ENCODE results near the gene APOBEC3A. TPM values are rescaled to one million over a fixed set of nuclear protein-coding genes. Genes with fewer than 3 reads are reported as not detected.

Gene APOBEC3A
- total and polyA plus RNA-seq, 2 of the 4 experiments (the other 2 are of a cell fraction), result not detected

GRCh38 chr22:39003165-39003638 lies 45.8 kb downstream of the APOBEC3A start:
- peak overlapping the region; percentile 8 for H2AK9ac ChIP-seq (replicated peaks; ENCODE audit: low read depth, low read length, poor library complexity)
- 0% methylated on average over 1 of the region's 7 CpGs; no CpG with 5 or more reads in 1 of the 2 experiments for WGBS, 2 experiments (ENCODE audit: extremely low coverage in 2 of 2, insufficient read length in 1 of 2)
- H2BK20ac ChIP-seq (ENCODE audit: low read depth, low read length), result peak overlapping the region; percentile 15; the same call in 1 of the 2 replicates
- ATAC-seq (ENCODE audit: low read depth), result peak; percentile 100
- no peak overlapping the region for H3K18ac ChIP-seq (ENCODE audit: low read depth, low read length)
- no peaks in the 10 kb centered on the region for H3K9me3 ChIP-seq (ENCODE audit: control insufficient read depth, insufficient read depth, low read length)
- H3K4me3 ChIP-seq (ENCODE audit: insufficient read depth, low read depth, low read length), result no peak overlapping the region
- peaks cover 3% of the 10 kb centered on the region for H3K4me1 ChIP-seq (ENCODE audit: control insufficient read depth, insufficient read depth, low read length)
- CTCF ChIA-PET, result interaction anchor here (0.6 to 1.6 kb wide), 13 partner anchors 22 to 859 kb away, joined by 3 to 28 read pairs (median 4); partner anchors contain the start of gene CBX6
- intact Hi-C loops (cut with micrococcal nuclease) (loop anchor here (1.0 to 10.0 kb wide), 4 partner anchors 76 to 312 kb away; partner anchors contain the start of gene RPL3), dilution Hi-C loops (cut with HindIII; ENCODE audit: low sequenced_read_pairs, unreplicated experiment) (no loop called here), in situ Hi-C loops (cut with MboI; ENCODE audit: low sequenced_read_pairs) (loop anchor here (5.0 to 10.0 kb wide), 3 partner anchors 126 to 312 kb away; partner anchors contain the start of gene RPL3)
- H2BK5ac ChIP-seq (ENCODE audit: low read depth, low read length, poor library complexity, severe bottlenecking), result no peak overlapping the region
- no peaks in the 10 kb centered on the region for H3K9me1 ChIP-seq (ENCODE audit: insufficient read depth, low read length)
- peak overlapping the region; percentile 4; the same call in 1 of the 2 replicates for H3K27ac ChIP-seq (ENCODE audit: insufficient read depth, low read length)
- peak overlapping the region; percentile 31 for H4K5ac ChIP-seq (ENCODE audit: low read depth, low read length)
- peak overlapping the region; percentile 33 to 97; a peak in 3 of 4 replicates for H4K8ac ChIP-seq (ENCODE audit: low read depth in 2 of 2, low read length in 2 of 2)
- H4K91ac ChIP-seq (ENCODE audit: insufficient read depth, low read depth, low read length), result peak overlapping the region; percentile 19; the same call in 1 of the 2 replicates
- no TSS peak for BruUV-seq (replicated peaks)
- peak overlapping the region; percentile 94 for H2AFZ ChIP-seq (replicated peaks; ENCODE audit: low read length, poor library complexity)
- no peaks in the 10 kb centered on the region for H3K36me3 ChIP-seq (ENCODE audit: control insufficient read depth, insufficient read depth, low read length)
- peaks cover 8% of the 10 kb centered on the region for H3K27me3 ChIP-seq (ENCODE audit: control insufficient read depth, insufficient read depth, low read length)
- H2BK15ac ChIP-seq (ENCODE audit: low read depth, low read length), result peak overlapping the region; percentile 69; the same call in 1 of the 3 replicates
- peak overlapping the region; percentile 5; the same call in 1 of the 2 replicates for H3K14ac ChIP-seq (replicated peaks; ENCODE audit: low read depth, low read length)
- DNase-seq, result peak; percentile 86
- no peaks in the 10 kb centered on the region for H3K79me1 ChIP-seq (ENCODE audit: low read depth in 1 of 2, low read length in 2 of 2)
- no peak overlapping the region; the same call in 1 of the 2 replicates for H2AK5ac ChIP-seq (ENCODE audit: low read depth, low read length)
- H3K4ac ChIP-seq (ENCODE audit: low read depth, low read length), result peak overlapping the region; percentile 57
- no peaks in the 10 kb centered on the region for H4K20me1 ChIP-seq (ENCODE audit: insufficient read depth, low read length)
- H3K23ac ChIP-seq (ENCODE audit: low read depth, low read length), result peak overlapping the region; percentile 47; the same call in 1 of the 2 replicates
- H2BK120ac ChIP-seq (ENCODE audit: low read depth, low read length), result peak overlapping the region; percentile 41; the same call in 1 of the 2 replicates
- POLR2A ChIA-PET (ENCODE audit: unreplicated experiment), result interaction anchor here (0.7 kb wide), 1 partner anchor 26 kb away, joined by 3 read pairs; no protein-coding TSS in a partner anchor
- 0 out of 2 replicates have a peak overlapping the region, but pooled peaks have one; percentile 2 for H3K9ac ChIP-seq (ENCODE audit: low read depth, low read length)
- peak overlapping the region; percentile 8; the same call in 1 of the 2 replicates for H3K4me2 ChIP-seq (ENCODE audit: low read depth, low read length)
- no peak overlapping the region for H3K56ac ChIP-seq (ENCODE audit: extremely low read depth, insufficient read depth, low read length)
- TF ChIP-seq POLR2A (IDR thresholded peaks at IDR 0.05; ENCODE audit: low read depth, low read length) (no peak), CTCF (conservative IDR thresholded peaks at IDR 0.05; ENCODE audit: low read depth, low read length) (peak; percentile 83), MAZ (IDR thresholded peaks at IDR 0.05; ENCODE audit: borderline replicate concordance, low read depth, low read length) (no peak; the same call in 1 of the 2 replicates), BHLHE40 (IDR thresholded peaks at IDR 0.05; ENCODE audit: low read depth, low read length) (no peak), CEBPB (IDR thresholded peaks at IDR 0.05; ENCODE audit: low read depth, low read length) (peak; percentile 69), CHD1 (IDR thresholded peaks at IDR 0.05; ENCODE audit: low read depth, low read length) (no peak), ELK1 (IDR thresholded peaks at IDR 0.05; ENCODE audit: borderline replicate concordance, low read depth, low read length) (no peak), SMC3 (IDR thresholded peaks at IDR 0.05; ENCODE audit: low read depth, low read length) (peak; percentile 93), MXI1 (IDR thresholded peaks at IDR 0.05; ENCODE audit: borderline replicate concordance, low read depth, low read length) (no peak), FOS (IDR thresholded peaks at IDR 0.05; ENCODE audit: low read depth, low read length) (no peak), RCOR1 (IDR thresholded peaks at IDR 0.05; ENCODE audit: insufficient replicate concordance, low read length) (no peak), USF2 (IDR thresholded peaks at IDR 0.05; ENCODE audit: low read depth, low read length) (no peak), MAFK (IDR thresholded peaks at IDR 0.05; ENCODE audit: low read depth, low read length) (no peak), RFX5 (IDR thresholded peaks at IDR 0.05; ENCODE audit: low read depth, low read length) (no peak)
